HFFc6 (cell line): Measurements from ENCODE around the gene ARHGAP22. TPM values are rescaled to one million over a fixed set of nuclear protein-coding genes. Genes with fewer than 3 reads are reported as not detected.

Experiments used
- DNase-seq: peaks from one replicate; pipeline ENCODE4 v3.0.0-alpha.2; 2018
- H3K27ac Mint-ChIP-seq: 2 replicates; pipeline ENCODE4 v1.8.0; 2020; ENCODE audit warnings: mild to moderate bottlenecking, mixed read lengths
- H3K27me3 Mint-ChIP-seq: 2 replicates; pipeline ENCODE4 v1.8.0; 2021; ENCODE audit warnings: mild to moderate bottlenecking, moderate library complexity, mixed read lengths; ENCODE audit not compliant: insufficient read depth
- H3K36me3 Mint-ChIP-seq: 2 replicates; pipeline ENCODE4 v1.8.0; 2021; ENCODE audit warnings: low read depth, mixed read lengths
- H3K4me1 Mint-ChIP-seq: 2 replicates; pipeline ENCODE4 v1.8.0; 2020; ENCODE audit warnings: low read depth, mixed read lengths
- H3K4me3 Mint-ChIP-seq: 2 replicates; pipeline ENCODE4 v1.8.0; 2020; ENCODE audit warnings: mild to moderate bottlenecking, moderate library complexity, mixed read lengths
- H3K9me3 Mint-ChIP-seq: 2 replicates; pipeline ENCODE4 v1.8.0; 2020; ENCODE audit warnings: mild to moderate bottlenecking, mixed read lengths
- long read RNA-seq: library from polyadenylated mRNA; unstranded; transcript quantifications from one replicate; pipeline ENCODE4 v2.0.0, GENCODE V29; 2019
- total RNA-seq, 6 experiments: library from RNA; stranded (reverse); fragmentation: NEBNext Ultra II Directional; extraction: Animal tissue kit (Norgen Biotek cat#: 25700); gene quantifications; 2 replicates in 1 of 6; 3 replicates in 5 of 6; pipeline ENCODE4 v1.2.3, GENCODE V29; 2021
- TF ChIP-seq, protein P1 (sequence below): fragments of 200-600 bp; sonication (generic); IDR thresholded peaks from 2 replicates; pipeline ENCODE4 v1.5.0; 2021; ENCODE audit warnings: antibody characterized with exemption, mild to moderate bottlenecking

The ARHGAP22 gene, protein sequence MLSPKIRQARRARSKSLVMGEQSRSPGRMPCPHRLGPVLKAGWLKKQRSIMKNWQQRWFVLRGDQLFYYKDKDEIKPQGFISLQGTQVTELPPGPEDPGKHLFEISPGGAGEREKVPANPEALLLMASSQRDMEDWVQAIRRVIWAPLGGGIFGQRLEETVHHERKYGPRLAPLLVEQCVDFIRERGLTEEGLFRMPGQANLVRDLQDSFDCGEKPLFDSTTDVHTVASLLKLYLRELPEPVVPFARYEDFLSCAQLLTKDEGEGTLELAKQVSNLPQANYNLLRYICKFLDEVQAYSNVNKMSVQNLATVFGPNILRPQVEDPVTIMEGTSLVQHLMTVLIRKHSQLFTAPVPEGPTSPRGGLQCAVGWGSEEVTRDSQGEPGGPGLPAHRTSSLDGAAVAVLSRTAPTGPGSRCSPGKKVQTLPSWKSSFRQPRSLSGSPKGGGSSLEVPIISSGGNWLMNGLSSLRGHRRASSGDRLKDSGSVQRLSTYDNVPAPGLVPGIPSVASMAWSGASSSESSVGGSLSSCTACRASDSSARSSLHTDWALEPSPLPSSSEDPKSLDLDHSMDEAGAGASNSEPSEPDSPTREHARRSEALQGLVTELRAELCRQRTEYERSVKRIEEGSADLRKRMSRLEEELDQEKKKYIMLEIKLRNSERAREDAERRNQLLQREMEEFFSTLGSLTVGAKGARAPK
- 100 to 1,000 TPM in 1 of 6 experiments, 10 to 100 TPM in 5; 74.3 to 117 (median 95.7) TPM for total RNA-seq
- long read RNA-seq, transcript ARHGAP22-205 (10 exons, 2,352 nt): minor isoform, 11 of 97 reads
- long read RNA-seq, transcript ARHGAP22-210 (2 exons, 1,951 nt): minor isoform, 6 of 97 reads
- long read RNA-seq, transcript ARHGAP22-201 (10 exons, 2,751 nt): major isoform, 28 of 97 reads
- long read RNA-seq, partial matches to known transcripts: 5 of 97 reads
- long read RNA-seq, other reads (novel, unspliced or antisense): 43 of 97 reads

DNA sequence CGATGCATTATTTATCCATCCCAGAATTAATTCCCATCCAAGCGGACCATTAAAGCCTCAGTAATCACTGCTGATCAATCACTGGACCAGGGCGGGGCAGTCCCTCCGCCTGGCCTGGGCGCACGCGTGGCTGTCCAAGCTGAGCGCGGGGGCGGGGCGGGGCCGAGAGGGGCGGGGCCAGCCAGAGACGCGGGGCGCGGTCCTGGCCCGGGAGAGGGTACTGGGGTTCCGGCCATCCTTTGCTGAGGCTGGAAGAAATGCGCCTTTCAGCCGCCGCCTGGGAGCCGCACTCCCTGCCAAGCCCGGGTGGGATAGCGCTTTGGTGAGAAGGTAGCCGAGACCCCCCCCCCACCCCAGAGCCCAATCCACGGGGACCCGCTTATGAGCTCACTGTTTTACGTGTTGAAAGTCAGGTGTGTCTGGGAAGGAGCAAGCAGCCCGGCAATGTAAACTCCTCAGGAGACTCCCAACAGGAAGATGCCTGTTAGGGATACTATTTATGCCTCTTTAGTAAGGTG, at the start of gene ARHGAP22:
TSS of gene ARHGAP22 (minus strand) at position 83 of the 518 bp plus-strand sequence. CDS start 277 bp downstream, outside the sequence.
- Mint-ChIP-seq H3K27me3 (no peaks in the 10 kb centered on the region), H3K9me3 (no peaks in the 10 kb centered on the region)
- no peak for DNase-seq

GRCh38 chr10:48653944-48654698, 49.2 kb upstream of the ARHGAP22 start:
- H3K4me1 Mint-ChIP-seq: peaks cover 63% of the 10 kb centered on the region
- TF ChIP-seq, protein P1, sequence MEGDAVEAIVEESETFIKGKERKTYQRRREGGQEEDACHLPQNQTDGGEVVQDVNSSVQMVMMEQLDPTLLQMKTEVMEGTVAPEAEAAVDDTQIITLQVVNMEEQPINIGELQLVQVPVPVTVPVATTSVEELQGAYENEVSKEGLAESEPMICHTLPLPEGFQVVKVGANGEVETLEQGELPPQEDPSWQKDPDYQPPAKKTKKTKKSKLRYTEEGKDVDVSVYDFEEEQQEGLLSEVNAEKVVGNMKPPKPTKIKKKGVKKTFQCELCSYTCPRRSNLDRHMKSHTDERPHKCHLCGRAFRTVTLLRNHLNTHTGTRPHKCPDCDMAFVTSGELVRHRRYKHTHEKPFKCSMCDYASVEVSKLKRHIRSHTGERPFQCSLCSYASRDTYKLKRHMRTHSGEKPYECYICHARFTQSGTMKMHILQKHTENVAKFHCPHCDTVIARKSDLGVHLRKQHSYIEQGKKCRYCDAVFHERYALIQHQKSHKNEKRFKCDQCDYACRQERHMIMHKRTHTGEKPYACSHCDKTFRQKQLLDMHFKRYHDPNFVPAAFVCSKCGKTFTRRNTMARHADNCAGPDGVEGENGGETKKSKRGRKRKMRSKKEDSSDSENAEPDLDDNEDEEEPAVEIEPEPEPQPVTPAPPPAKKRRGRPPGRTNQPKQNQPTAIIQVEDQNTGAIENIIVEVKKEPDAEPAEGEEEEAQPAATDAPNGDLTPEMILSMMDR: no peak
- peak overlapping the region; percentile 89 for H3K27ac Mint-ChIP-seq
- no peaks in the 10 kb centered on the region for H3K27me3 Mint-ChIP-seq
- no peaks in the 10 kb centered on the region for H3K9me3 Mint-ChIP-seq
- no peak for DNase-seq
- peak overlapping the region; percentile 88 for H3K4me3 Mint-ChIP-seq
- peaks cover 15% of the 10 kb centered on the region for H3K36me3 Mint-ChIP-seq

More for the DNA sequence above, at the start of gene ARHGAP22:
- Mint-ChIP-seq H3K27ac (peak within 1 kb of the TSS; percentile 93), H3K36me3 (peaks cover 28% of the 10 kb centered on the region), H3K4me3 (peak within 1 kb of the TSS; percentile 95), H3K4me1 (peaks cover 88% of the 10 kb centered on the region)
- TF ChIP-seq, protein P1: no peak

- H3K9me3 Mint-ChIP-seq: no peaks in the 10 kb centered on the region
- peak overlapping the region; percentile 4; the same call in 1 of the 2 replicates for H3K4me3 Mint-ChIP-seq
- TF ChIP-seq, protein P1: no peak
- H3K36me3 Mint-ChIP-seq: peaks cover 18% of the 10 kb centered on the region
- DNase-seq: no peak
- no peaks in the 10 kb centered on the region for H3K27me3 Mint-ChIP-seq
- no peak overlapping the region for H3K27ac Mint-ChIP-seq
- H3K4me1 Mint-ChIP-seq: peaks cover 62% of the 10 kb centered on the region
Observed at GRCh38 chr10:48653347-48653746, 48.5 kb upstream of the ARHGAP22 start.

- DNase-seq: no peak
- H3K9me3 Mint-ChIP-seq: no peaks in the 10 kb centered on the region
- peaks cover 26% of the 10 kb centered on the region for H3K36me3 Mint-ChIP-seq
- no peaks in the 10 kb centered on the region for H3K27me3 Mint-ChIP-seq
- no peak overlapping the region for H3K27ac Mint-ChIP-seq
- TF ChIP-seq, protein P1: no peak
- peaks cover 63% of the 10 kb centered on the region for H3K4me1 Mint-ChIP-seq
- H3K4me3 Mint-ChIP-seq: no peak overlapping the region
Observed at GRCh38 chr10:48652344-48652743, 47.5 kb upstream of the ARHGAP22 start.

DNA sequence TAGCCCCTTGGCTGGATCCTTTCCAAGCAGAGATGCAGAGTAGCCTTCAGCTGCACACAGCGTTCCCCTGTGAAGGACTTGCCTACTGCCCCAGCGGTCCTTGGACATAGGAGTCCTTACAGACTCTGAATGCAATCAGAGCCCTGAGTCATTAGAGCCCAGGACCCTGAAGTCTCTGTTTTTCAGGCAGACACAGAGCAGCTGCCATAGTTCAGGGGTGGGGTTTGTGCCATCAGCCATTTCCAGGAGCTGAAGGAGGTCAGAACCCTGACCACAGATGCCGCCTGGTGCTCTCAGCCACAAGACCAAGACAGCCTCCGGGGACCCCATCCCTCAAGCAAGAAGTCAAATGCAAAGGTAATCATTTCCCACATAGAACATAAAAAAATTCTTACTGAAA, 47.0 kb upstream of the ARHGAP22 start:
- Mint-ChIP-seq H3K9me3 (no peaks in the 10 kb centered on the region), H3K4me3 (no peak overlapping the region)

More for the DNA sequence above, 47.0 kb upstream of the ARHGAP22 start:
- H3K36me3 Mint-ChIP-seq: peaks cover 26% of the 10 kb centered on the region
- H3K27ac Mint-ChIP-seq: no peak overlapping the region
- DNase-seq: no peak
- H3K27me3 Mint-ChIP-seq: no peaks in the 10 kb centered on the region
- H3K4me1 Mint-ChIP-seq: peaks cover 61% of the 10 kb centered on the region
- TF ChIP-seq, protein P1: no peak
